ENCODE data around the gene SPEF2.

Gene SPEF2

GRCh38 chr5:35698047-35698808 is 80.6 kb downstream of the SPEF2 start:
- FAIRE-seq: no peak
- no peak for DNase-seq (ENCODE audit: low spot score)

GRCh38 chr5:35707659-35708058 is 90.0 kb downstream of the SPEF2 start:
- FAIRE-seq (no peak), DNase-seq (ENCODE audit: low spot score) (no peak)

GRCh38 chr5:35709688-35710087 is 92.0 kb downstream of the SPEF2 start:
- no peak for DNase-seq (ENCODE audit: low spot score)
- no peak for FAIRE-seq

- FAIRE-seq (no peak), DNase-seq (ENCODE audit: low spot score) (no peak)
Observed at GRCh38 chr5:35717718-35718117, 100.1 kb downstream of the SPEF2 start.

- FAIRE-seq (no peak), DNase-seq (ENCODE audit: low spot score) (no peak)
Observed at GRCh38 chr5:35735718-35736117, 118.1 kb downstream of the SPEF2 start.

GRCh38 chr5:35736280-35736679 is 118.6 kb downstream of the SPEF2 start:
- FAIRE-seq (no peak), DNase-seq (ENCODE audit: low spot score) (no peak)

- FAIRE-seq (no peak), DNase-seq (ENCODE audit: low spot score) (no peak)
Observed at GRCh38 chr5:35741126-35741716, 123.6 kb downstream of the SPEF2 start.

GRCh38 chr5:35741971-35742370 is 124.3 kb downstream of the SPEF2 start:
- DNase-seq (ENCODE audit: low spot score) (no peak), FAIRE-seq (no peak)

- DNase-seq (ENCODE audit: low spot score) (no peak), FAIRE-seq (peak; percentile 5)
Observed at GRCh38 chr5:35743644-35744043, 126.0 kb downstream of the SPEF2 start.

GRCh38 chr5:35745193-35745592 is 127.5 kb downstream of the SPEF2 start:
- no peak for FAIRE-seq

GRCh38 chr5:35745660-35746059 is 128.0 kb downstream of the SPEF2 start:
- DNase-seq (ENCODE audit: low spot score): no peak

More at GRCh38 chr5:35745193-35745592, 127.5 kb downstream of the SPEF2 start:
- DNase-seq (ENCODE audit: low spot score): peak; percentile 30

GRCh38 chr5:35752012-35752411 is 134.3 kb downstream of the SPEF2 start:
- DNase-seq (ENCODE audit: low spot score) (no peak), FAIRE-seq (no peak)

More at GRCh38 chr5:35745660-35746059, 128.0 kb downstream of the SPEF2 start:
- FAIRE-seq: peak; percentile 27

- DNase-seq (ENCODE audit: low spot score) (no peak), FAIRE-seq (no peak)
Observed at GRCh38 chr5:35753500-35753899, 135.8 kb downstream of the SPEF2 start.

- DNase-seq (ENCODE audit: low spot score) (no peak), FAIRE-seq (no peak)
Observed at GRCh38 chr5:35754481-35754880, 136.8 kb downstream of the SPEF2 start.

GRCh38 chr5:35755966-35756365 is 138.3 kb downstream of the SPEF2 start:
- no peak for DNase-seq (ENCODE audit: low spot score)
- FAIRE-seq: no peak

- peak; percentile 92 for FAIRE-seq
Observed at GRCh38 chr5:35758151-35758724, 140.6 kb downstream of the SPEF2 start.

GRCh38 chr5:35761541-35761940 is 143.9 kb downstream of the SPEF2 start:
- FAIRE-seq (no peak), DNase-seq (ENCODE audit: low spot score) (no peak)

More at GRCh38 chr5:35758151-35758724, 140.6 kb downstream of the SPEF2 start:
- no peak for DNase-seq (ENCODE audit: low spot score)

GRCh38 chr5:35762368-35762767 is 144.7 kb downstream of the SPEF2 start:
- FAIRE-seq: no peak

GRCh38 chr5:35765921-35766320 is 148.3 kb downstream of the SPEF2 start:
- DNase-seq (ENCODE audit: low spot score) (no peak), FAIRE-seq (no peak)

More at GRCh38 chr5:35762368-35762767, 144.7 kb downstream of the SPEF2 start:
- no peak for DNase-seq (ENCODE audit: low spot score)

GRCh38 chr5:35771300-35771699 is 153.6 kb downstream of the SPEF2 start:
- FAIRE-seq (peak; percentile 65), DNase-seq (ENCODE audit: low spot score) (peak; percentile 49)

GRCh38 chr5:35771839-35772238 is 154.2 kb downstream of the SPEF2 start:
- DNase-seq (ENCODE audit: low spot score) (no peak), FAIRE-seq (no peak)

- DNase-seq (ENCODE audit: low spot score) (no peak), FAIRE-seq (no peak)
Observed at GRCh38 chr5:35773967-35774366, 156.3 kb downstream of the SPEF2 start.

All from urothelium cell line (cell line).